ENCODE measurements around the gene NUP62CL.

- TF ChIP-seq POLR2A (IDR thresholded peaks at IDR 0.05; ENCODE audit: low read length) (no peak), GATA1 (IDR thresholded peaks at IDR 0.05; ENCODE audit: low read depth, low read length) (no peak)
These were observed 21.7 kb upstream of the NUP62CL start for GRCh38 chrX:107227780-107228485.

Measured in erythroblast (primary cell).